Smooth muscle cell (in vitro differentiated cells): Measurements from ENCODE around the gene SH3BP4. TPM values are rescaled to one million over a fixed set of nuclear protein-coding genes. Genes with fewer than 3 reads are reported as not detected.

Experiments
- DNase-seq: peaks from one replicate; lab custom pipeline; 2025; ENCODE audit not compliant: unreplicated experiment; lab: John Stamatoyannopoulos, UW
- H2AFZ ChIP-seq: fragments of 200-600 bp; sonication (generic); 2 replicates; pipeline ENCODE4 v1.6.0; 2016; ENCODE audit warnings: antibody characterized with exemption, low read depth, mild to moderate bottlenecking
- H3F3A ChIP-seq: fragments of 200-600 bp; sonication (generic); 2 replicates; pipeline ENCODE4 v1.6.0; 2017; ENCODE audit warnings: antibody characterized with exemption, low read depth
- H3K27ac ChIP-seq: fragments of 200-600 bp; sonication (generic); 2 replicates; pipeline ENCODE4 v1.5.1; 2016; ENCODE audit warnings: low read depth, mild to moderate bottlenecking
- H3K27me3 ChIP-seq: fragments of 200-600 bp; sonication (generic); 2 replicates; pipeline ENCODE4 v1.6.1; 2016; ENCODE audit warnings: low read depth, mild to moderate bottlenecking
- H3K36me3 ChIP-seq: fragments of 200-600 bp; sonication (generic); 2 replicates; pipeline ENCODE4 v1.5.1; 2016; ENCODE audit warnings: low read depth
- H3K4me1 ChIP-seq: fragments of 200-600 bp; sonication (generic); 2 replicates; pipeline ENCODE4 v1.5.1; 2016; ENCODE audit warnings: low read depth
- H3K4me2 ChIP-seq: fragments of 200-600 bp; sonication (generic); 2 replicates; pipeline ENCODE4 v1.6.0; 2016; ENCODE audit warnings: mild to moderate bottlenecking
- H3K4me3 ChIP-seq: fragments of 200-600 bp; sonication (generic); 2 replicates; pipeline ENCODE4 v1.5.1; 2016; ENCODE audit warnings: mild to moderate bottlenecking
- H3K79me2 ChIP-seq: fragments of 200-600 bp; sonication (generic); 2 replicates; pipeline ENCODE4 v1.6.0; 2016; ENCODE audit warnings: low read depth, mild to moderate bottlenecking
- H3K9ac ChIP-seq: fragments of 200-600 bp; sonication (generic); 2 replicates; pipeline ENCODE4 v1.6.0; 2016; ENCODE audit warnings: low read depth
- H3K9me3 ChIP-seq: fragments of 200-600 bp; sonication (generic); replicated peaks from 2 replicates; pipeline ENCODE4 v1.5.1; 2016; ENCODE audit warnings: low read depth
- H4K20me1 ChIP-seq: fragments of 200-600 bp; sonication (generic); 2 replicates; pipeline ENCODE4 v1.6.0; 2016; ENCODE audit warnings: low read depth
- CTCF ChIP-seq: fragments of 200-600 bp; sonication (generic); IDR thresholded peaks from 2 replicates; pipeline ENCODE4 v1.5.1; 2017; ENCODE audit warnings: borderline replicate concordance, mild to moderate bottlenecking, antibody characterized with exemption; ENCODE audit not compliant: insufficient read depth, poor library complexity, severe bottlenecking
- WGBS: methylation state at CpG from one replicate; pipeline ENCODE4 v1.1.7; 2016; ENCODE audit warnings: low lambda C conversion rate; 5-methylcytosine and 5-hydroxymethylcytosine counted together
- polyA plus RNA-seq: library from polyadenylated mRNA; unstranded; fragments of >200 nt; fragmentation: Nextera tagmentation; extraction: Ambion mirVana; gene quantifications from 2 replicates; pipeline ENCODE4 v1.2.1, GENCODE V29; 2016
- total RNA-seq: library from RNA; depleted of rRNA; stranded (reverse); fragments of >200 nt; gene quantifications from 2 replicates; pipeline ENCODE4 v1.2.3, GENCODE V29; 2014

Gene SH3BP4
- total and polyA plus RNA-seq, 2 experiments from 2014 or later = 38.9 to 47.7 TPM

GRCh38 chr2:234950730-234951663 lies 820 bp upstream of the SH3BP4 start:
- peaks cover 41% of the 10 kb centered on the region for H3K4me1 ChIP-seq
- H3K27me3 ChIP-seq = no peaks in the 10 kb centered on the region
- peaks cover 22% of the 10 kb centered on the region for H3F3A ChIP-seq
- no peak overlapping the region for H2AFZ ChIP-seq
- no peaks in the 10 kb centered on the region for H3K36me3 ChIP-seq
- no peak for DNase-seq
- peak overlapping the region; percentile 77 for H3K4me3 ChIP-seq
- peak overlapping the region; percentile 99 for H3K27ac ChIP-seq
- H3K9ac ChIP-seq = peak overlapping the region; percentile 98
- no peaks in the 10 kb centered on the region for H3K9me3 ChIP-seq
- 12% methylated on average over 43 of the region's 59 CpGs for WGBS
- peak overlapping the region; percentile 96 for H3K4me2 ChIP-seq
- peaks cover 38% of the 10 kb centered on the region for H3K79me2 ChIP-seq
- TF ChIP-seq CTCF = no peak
- peaks cover 30% of the 10 kb centered on the region for H4K20me1 ChIP-seq

- peak overlapping the region; percentile 93 for H3K4me3 ChIP-seq
- H4K20me1 ChIP-seq = peaks cover 45% of the 10 kb centered on the region
- H3K9ac ChIP-seq = peak overlapping the region; percentile 94
- H3K79me2 ChIP-seq = peaks cover 53% of the 10 kb centered on the region
- no peaks in the 10 kb centered on the region for H3K27me3 ChIP-seq
- no peaks in the 10 kb centered on the region for H3K9me3 ChIP-seq
- peak overlapping the region; percentile 91 for H3K4me2 ChIP-seq
- H3K4me1 ChIP-seq = peaks cover 43% of the 10 kb centered on the region
- H2AFZ ChIP-seq = no peak overlapping the region
- H3F3A ChIP-seq = peaks cover 22% of the 10 kb centered on the region
- DNase-seq = no peak
- no peaks in the 10 kb centered on the region for H3K36me3 ChIP-seq
- peak overlapping the region; percentile 83 for H3K27ac ChIP-seq
- WGBS = under 1% methylated on average over 67 of the region's 102 CpGs
- no peak for TF ChIP-seq CTCF
These were observed 676 bp downstream of the SH3BP4 start for GRCh38 chr2:234952270-234953115.

GRCh38 chr2:234953116-234954031 lies 1.6 kb downstream of the SH3BP4 start:
- peaks cover 22% of the 10 kb centered on the region for H3F3A ChIP-seq
- H3K36me3 ChIP-seq = no peaks in the 10 kb centered on the region
- no peak overlapping the region for H2AFZ ChIP-seq
- peaks cover 54% of the 10 kb centered on the region for H4K20me1 ChIP-seq
- DNase-seq = no peak
- H3K79me2 ChIP-seq = peaks cover 62% of the 10 kb centered on the region
- no peak for TF ChIP-seq CTCF
- 7% methylated on average over 20 of the region's 20 CpGs for WGBS
- peak overlapping the region; percentile 83 for H3K27ac ChIP-seq
- H3K4me1 ChIP-seq = peaks cover 45% of the 10 kb centered on the region
- no peaks in the 10 kb centered on the region for H3K27me3 ChIP-seq
- H3K4me3 ChIP-seq = peak overlapping the region; percentile 93
- peak overlapping the region; percentile 94 for H3K9ac ChIP-seq
- H3K4me2 ChIP-seq = peak overlapping the region; percentile 91
- no peaks in the 10 kb centered on the region for H3K9me3 ChIP-seq
